ENCODE data around the gene COL4A1.

Gene COL4A1

GRCh38 chr13:110306340-110306959 is 507 bp downstream of the COL4A1 start:
- no peak for DNase-seq

GRCh38 chr13:110305949-110306339 is 1.0 kb downstream of the COL4A1 start:
- DNase-seq, result no peak

GRCh38 chr13:110305544-110305943 is 1.4 kb downstream of the COL4A1 start:
- no peak for DNase-seq

DNA sequence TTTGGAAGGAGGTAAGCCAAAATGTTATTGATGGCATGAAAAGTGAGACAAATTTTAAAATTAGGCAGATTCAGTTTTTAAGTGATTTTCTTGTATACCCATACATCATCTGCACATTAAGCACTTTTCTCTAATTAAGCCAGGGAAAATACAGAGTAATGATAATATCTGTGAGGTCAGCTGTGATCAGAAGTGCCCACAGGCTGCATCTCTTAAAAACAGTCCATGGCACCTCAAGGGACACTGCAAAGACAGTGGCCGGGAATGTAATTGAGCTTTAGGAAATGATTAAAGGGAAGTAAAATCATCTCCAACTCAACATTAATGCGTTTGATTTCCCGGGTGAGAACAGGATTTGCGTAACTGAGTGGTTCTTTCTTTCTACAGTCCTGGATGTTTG is 2.0 kb downstream of the COL4A1 start:
- no peak for DNase-seq

DNA sequence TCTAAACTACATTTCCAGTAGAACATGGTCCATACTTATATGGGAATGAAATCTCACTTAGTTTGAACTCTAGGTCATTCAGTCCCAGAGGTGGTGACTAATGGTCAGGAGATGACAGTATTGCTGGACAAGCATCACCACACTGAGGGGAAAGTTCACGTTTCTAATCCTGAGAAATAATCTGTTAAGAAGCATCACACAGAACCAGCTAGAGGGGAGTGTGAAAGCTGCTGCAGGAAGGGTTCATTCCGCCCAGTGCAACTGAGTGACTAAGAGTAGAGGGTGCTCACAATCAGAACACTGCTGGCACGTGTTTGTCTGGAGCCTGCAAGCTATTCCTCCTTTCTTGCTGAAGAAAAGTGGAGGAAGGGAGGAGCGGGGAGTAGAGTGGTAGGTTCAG is 2.7 kb downstream of the COL4A1 start:
- no peak for DNase-seq

- no peak for DNase-seq
Measured at GRCh38 chr13:110303644-110304043, 3.3 kb downstream of the COL4A1 start.

DNA sequence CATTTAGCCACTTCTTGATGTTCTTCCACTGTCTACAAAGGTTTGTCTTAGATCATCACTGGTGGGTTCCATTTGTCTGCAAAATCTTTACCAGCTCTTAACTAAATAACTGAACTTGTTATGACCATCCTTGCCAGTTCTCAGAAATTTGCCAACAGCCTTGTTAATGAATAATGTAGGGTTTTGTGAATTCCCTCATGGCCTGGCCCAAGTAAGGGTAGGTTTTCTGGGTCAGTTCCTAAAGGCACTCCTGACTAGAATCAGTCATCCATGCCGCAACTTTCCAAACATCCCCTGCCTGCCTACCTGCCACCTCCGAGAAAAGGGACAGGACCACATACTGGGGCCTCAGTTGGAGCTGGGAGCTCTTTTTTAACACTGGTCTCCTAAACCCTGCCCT is 4.0 kb downstream of the COL4A1 start:
- no peak for DNase-seq

DNA sequence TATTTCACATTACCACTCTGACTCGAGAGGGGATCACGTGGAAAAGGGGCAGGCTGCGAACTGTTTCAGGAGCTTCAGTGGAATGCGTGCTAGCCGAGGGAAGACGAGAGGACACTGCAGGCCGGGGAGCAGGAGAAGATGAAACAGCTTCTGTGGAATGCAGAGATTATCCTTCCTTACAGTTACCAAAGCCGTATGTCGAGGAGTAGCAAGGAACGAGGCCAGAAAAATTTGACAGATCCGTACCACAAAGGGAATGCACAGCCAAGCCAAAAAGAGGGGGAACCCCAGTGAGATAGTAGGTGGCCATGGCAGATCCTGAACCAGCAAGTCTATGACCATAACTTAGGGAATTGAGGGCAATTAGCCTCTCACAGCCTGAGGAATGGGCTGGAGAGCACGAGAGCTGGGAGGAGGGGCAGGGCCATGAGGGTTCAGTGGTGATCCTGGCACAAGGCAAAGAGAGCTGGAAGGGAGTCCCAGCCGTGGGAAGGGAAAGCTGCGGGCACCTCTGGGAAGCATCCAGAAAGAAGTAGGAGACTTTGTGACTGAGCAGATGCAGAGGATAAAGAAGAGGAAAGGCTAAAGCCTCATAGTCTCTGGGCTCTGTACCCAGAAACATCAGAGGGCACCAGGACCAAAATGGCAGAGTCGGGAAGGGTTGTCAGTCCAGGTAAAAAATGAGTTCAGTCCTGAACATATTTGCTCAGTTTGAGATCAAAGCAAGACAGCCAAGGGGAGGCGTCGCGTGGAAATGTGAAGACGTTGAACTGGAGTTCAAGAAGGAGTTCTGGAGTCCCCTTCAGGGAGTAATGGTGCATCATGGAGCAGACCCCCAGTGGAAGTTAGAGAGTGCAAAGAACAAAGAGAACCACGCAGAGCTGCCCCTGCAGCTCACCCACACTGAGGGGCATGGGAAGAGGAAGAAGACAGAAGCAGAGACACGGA is 5.1 kb downstream of the COL4A1 start:
- no peak for DNase-seq

DNA sequence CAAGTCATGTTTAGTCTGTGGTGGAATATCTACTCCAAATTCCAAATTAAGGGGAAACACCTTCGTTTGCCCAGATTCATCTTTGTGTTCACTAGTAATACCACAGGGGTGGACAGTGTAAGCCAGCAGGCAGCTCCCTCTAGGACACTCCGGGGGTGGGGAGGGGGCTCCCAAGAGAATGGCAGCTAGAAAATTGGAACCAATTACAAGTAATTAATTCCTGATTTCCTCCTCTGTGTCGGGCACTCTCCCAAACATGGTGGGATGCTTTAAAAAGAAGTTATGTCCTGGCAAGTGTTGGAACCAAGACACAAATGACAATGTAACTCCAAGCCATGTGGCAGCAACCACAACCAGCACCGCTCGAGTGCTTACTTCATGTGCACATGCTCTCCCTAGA is 5.9 kb downstream of the COL4A1 start:
- DNase-seq, result no peak

DNA sequence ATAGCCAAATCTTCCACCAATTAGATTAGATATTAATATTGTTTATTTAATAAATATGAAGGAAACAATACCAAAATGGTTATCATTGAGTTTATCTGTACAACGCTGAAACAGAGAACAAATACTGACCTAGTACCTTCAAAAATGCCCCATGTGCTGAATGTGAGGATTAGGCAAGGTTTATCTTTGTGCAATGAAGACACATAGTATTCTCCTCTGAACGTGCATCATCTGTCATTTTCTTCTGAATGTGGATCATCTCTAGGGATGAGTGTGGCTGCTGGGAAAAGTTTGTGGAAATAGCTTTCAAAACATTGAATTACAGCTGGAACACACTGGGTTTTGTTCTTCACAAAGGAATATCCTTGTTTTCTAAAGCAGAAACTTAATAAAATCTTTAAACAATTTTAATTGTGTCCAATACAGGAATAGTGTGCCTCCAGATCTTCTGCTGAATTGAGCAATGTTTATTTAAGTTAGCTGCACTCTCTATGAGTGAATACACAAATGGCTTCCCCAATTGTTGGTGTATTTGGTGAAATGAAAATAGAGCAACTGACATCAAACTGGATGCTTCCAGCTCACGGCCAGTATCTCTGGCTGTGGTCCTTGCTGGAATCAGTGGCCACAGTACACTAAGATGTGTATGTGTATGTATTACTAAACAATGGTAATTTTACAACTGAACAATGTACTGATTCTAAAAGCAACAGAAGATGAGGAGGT is 6.7 kb downstream of the COL4A1 start:
- DNase-seq, result no peak

- DNase-seq, result no peak
Measured at GRCh38 chr13:110299283-110299840, 7.6 kb downstream of the COL4A1 start.

- DNase-seq, result no peak
Measured at GRCh38 chr13:110298505-110299282, 8.3 kb downstream of the COL4A1 start.

DNA sequence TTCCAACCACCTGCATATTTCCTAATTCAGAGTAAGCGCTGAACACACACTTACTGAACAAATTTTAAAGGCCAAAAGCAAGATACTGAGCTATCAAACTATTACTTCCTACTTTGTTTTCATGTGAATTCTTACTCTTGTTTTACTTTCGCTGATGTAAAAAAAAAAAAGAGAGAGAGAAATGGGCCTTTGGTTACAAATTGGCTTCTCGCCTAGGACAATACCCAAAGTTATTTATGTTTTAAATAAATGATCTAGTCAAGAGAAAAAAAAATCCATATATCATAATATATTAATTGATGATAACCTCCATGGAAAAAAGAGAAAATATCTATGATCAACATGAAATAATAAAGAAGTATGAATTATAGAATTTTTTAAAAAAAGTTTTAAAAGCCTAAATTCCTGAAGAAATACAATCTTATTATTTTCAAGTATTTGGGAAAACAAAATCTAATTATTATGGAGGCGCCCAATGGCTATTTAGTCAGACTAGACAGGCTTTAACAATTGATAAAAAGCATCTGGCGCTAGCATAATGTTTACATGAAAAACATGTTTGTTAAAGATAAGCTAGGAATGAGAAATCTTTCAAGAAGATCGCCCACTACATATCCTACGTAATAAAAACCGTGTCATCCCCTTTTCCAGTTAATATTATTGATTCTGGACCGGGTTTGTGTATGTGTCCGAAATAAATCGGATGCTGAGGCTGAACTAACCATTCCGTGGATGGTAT is 9.0 kb downstream of the COL4A1 start:
- no peak for DNase-seq

GRCh38 chr13:110297011-110297410 is 9.9 kb downstream of the COL4A1 start:
- no peak for DNase-seq

- DNase-seq, result no peak
Measured at GRCh38 chr13:110294622-110295021, 12.3 kb downstream of the COL4A1 start.

DNA sequence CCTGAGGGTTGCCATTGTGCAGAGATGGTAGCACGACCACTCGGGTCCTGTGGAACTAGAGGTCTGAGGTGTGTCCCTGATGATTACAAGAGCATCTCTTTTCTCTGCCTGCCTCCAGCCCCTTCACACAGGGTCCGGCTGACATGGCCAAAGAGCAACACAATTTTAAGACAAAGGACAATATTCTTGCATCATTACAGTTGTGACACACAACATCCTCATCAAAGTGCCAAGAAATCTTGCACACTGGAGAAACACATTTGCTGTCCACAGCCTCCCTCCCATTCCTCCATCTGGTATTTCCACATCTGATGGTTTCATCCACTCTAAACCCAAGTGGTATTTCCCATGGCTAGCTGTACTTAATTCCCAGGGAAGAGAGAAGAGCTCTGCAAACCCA is 12.8 kb downstream of the COL4A1 start:
- no peak for DNase-seq

DNA sequence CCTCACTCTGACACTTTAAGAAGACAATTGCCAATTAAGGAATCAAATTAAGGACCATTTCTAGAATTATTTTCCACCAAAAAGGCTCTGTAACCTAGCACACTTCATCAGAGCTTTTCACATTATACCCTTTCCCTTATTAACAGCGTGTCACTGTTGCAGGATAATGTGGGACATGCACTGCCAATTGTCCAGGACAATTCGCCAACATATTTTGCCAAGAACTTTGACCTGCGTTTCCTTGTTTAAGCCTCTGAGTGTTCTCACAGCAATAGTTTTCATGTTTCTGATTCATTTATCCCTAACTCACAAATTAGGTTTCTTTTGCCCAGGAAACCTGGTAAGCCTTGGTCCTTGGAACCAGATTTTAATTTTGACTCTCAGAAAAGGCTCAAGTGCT is 13.3 kb downstream of the COL4A1 start:
- DNase-seq, result no peak

DNA sequence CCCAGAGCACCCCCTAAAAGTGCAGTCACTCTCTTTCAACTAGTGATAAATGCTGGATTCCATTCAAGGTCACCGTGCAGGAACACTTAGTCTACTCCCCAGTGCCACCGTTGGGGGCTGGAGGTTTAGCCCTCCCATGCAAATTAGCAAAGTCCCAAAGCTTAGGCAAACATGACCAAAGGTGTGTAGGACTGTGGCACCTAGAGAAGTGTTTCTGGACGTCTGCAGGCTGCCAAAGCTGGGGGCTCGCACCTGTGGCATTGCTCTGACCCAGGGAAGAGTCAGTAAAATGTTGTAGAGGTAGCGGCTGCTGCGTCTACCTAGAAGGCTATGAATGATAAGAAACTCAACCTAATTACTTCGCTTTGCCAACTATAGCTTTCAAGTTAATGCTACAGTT is 13.9 kb downstream of the COL4A1 start:
- DNase-seq, result no peak

GRCh38 chr13:110291286-110291685 is 15.7 kb downstream of the COL4A1 start:
- DNase-seq, result no peak

DNA sequence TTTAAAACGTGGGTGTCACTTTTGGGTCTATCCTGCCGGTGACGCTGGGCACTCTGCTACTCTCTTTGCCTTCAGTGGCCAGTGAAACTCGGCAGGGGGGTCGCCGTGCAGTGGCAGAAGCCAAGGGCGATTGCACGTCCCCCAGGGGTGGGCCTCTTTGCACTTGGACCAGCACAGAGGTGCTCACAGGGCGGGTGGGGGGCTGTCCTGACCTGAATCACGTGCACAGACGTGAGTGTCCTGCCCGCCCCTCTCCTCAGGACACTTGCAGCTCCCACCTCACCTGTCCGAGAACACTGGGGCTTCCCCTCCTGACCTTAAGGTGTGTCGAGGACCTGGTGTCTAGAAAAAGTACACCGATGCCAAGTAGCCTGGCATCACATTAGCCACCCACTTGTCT is 16.1 kb downstream of the COL4A1 start:
- no peak for DNase-seq

DNA sequence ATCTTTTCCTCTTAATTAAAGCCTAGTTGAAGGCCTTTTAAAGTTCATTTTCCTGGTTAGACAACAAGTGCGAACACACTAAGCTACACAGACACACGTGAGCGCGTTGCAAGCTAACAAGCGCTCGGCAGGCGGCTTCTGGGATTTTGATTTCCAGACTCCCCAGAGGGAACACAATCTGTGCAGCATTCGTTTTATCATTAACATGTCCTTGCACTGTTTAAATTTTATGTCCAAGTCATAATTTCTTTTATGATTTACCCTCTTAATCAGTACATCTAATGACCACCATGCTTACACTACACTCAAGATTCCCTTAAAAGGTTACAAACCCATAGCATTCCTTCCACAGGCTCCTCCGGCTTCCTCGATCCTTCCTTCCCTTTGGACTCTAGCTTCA is 16.8 kb downstream of the COL4A1 start:
- no peak for DNase-seq

DNA sequence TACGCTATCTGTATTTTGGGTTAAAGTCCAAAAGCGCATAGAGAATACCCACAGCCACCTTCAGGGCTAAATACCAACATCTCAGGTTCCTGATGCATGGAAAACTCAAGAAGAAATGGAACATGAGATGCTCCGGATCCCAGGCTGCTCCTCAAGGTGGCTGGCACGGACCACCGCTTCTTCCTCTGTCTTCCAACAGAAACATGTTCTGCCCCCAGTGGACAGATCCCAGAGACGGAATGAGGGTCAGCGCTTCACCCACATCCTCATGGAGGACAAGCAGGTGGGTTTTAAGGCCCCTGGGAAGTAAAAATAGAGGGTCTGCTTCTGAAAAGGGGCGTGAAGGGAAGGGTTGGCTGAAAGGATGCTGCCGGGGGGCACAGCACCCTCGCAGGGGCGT is 17.3 kb downstream of the COL4A1 start:
- no peak for DNase-seq
